Measurements from ENCODE around the gene AHNAK2.

DNA sequence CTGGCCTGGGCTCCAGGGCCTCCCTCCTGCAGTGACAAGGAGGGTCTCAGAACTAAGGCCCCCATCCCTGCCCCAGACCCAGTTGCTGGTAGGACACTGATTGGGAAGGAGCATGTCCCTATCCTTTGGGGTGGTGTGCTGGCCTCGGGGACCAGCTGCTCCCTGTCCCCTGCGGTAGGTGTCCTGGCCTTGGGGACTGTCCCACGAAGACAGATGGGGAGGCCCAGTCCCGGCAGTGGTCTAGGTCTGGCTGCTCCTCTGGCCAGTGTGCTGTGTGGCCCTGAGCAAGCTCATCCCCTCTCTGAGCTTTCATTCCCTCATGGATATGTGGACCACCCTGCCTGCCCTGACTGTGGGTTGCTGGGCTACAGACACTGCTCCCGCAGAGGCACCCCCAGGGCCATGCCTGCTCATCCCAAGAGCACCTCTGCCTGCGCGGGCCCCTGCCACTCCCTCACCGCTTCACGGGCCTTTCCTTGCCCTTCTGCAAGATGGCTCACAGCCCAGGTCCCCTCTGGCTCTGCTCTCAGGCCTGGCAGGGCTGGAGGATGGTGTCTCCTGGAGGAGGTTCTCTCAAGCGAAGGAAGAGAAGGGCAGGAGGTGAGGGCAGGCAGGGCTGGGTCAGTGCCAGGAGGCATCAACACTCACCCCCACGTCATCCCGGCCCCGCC lies 12.5 kb downstream of the AHNAK2 start:
- TF ChIP-seq, protein P1, sequence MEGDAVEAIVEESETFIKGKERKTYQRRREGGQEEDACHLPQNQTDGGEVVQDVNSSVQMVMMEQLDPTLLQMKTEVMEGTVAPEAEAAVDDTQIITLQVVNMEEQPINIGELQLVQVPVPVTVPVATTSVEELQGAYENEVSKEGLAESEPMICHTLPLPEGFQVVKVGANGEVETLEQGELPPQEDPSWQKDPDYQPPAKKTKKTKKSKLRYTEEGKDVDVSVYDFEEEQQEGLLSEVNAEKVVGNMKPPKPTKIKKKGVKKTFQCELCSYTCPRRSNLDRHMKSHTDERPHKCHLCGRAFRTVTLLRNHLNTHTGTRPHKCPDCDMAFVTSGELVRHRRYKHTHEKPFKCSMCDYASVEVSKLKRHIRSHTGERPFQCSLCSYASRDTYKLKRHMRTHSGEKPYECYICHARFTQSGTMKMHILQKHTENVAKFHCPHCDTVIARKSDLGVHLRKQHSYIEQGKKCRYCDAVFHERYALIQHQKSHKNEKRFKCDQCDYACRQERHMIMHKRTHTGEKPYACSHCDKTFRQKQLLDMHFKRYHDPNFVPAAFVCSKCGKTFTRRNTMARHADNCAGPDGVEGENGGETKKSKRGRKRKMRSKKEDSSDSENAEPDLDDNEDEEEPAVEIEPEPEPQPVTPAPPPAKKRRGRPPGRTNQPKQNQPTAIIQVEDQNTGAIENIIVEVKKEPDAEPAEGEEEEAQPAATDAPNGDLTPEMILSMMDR (IDR thresholded peaks at IDR 0.05; ENCODE audit: poor library complexity): no peak
- TF ChIP-seq EZH2 (IDR thresholded peaks at IDR 0.05; ENCODE audit: borderline replicate concordance) (no peak), EZH2phosphoT487 (IDR thresholded peaks at IDR 0.05; ENCODE audit: low read depth, severe bottlenecking, unreplicated experiment) (no peak)

Measured in hepatocyte (in vitro differentiated cells).